HL-60 (cell line): ENCODE data around the gene FOS.

Experiments
- DNase-seq, 2 experiments: peaks; one replicate each; pipeline ENCODE4 v3.0.0-alpha.2; 2010 to 2020; ENCODE audit warnings: low read depth in 1 of 2, low spot score in 1 of 2
- H3K27ac ChIP-seq: fragments of 250-450 bp; sonication (Bioruptor Pico); replicated peaks from 2 replicates; pipeline ENCODE4 v1.5.1; 2020; ENCODE audit warnings: mild to moderate bottlenecking, moderate library complexity
- H3K27me3 ChIP-seq: fragments of 250-450 bp; sonication (Bioruptor Pico); 2 replicates; pipeline ENCODE4 v1.5.1; 2021; ENCODE audit warnings: mild to moderate bottlenecking, moderate library complexity; ENCODE audit not compliant: insufficient read depth, poor library complexity, severe bottlenecking
- H3K4me3 ChIP-seq: replicated peaks from 2 replicates; pipeline ENCODE4 v1.5.1; 2011; ENCODE audit warnings: mild to moderate bottlenecking, control low read depth, low read length; ENCODE audit not compliant: insufficient read depth
- CTCF ChIP-seq: IDR thresholded peaks from one replicate; pipeline ENCODE4 v1.5.1; 2011; ENCODE audit warnings: low read length, control low read depth, inconsistent platforms; ENCODE audit not compliant: insufficient read depth
- GABPA ChIP-seq: IDR thresholded peaks from 2 replicates; pipeline ENCODE4 v1.6.1; 2012; ENCODE audit warnings: low read depth
- POLR2AphosphoS5 ChIP-seq: IDR thresholded peaks from 2 replicates; pipeline ENCODE4 v1.6.1; 2012; ENCODE audit warnings: low read depth
- REST ChIP-seq: IDR thresholded peaks from 2 replicates; pipeline ENCODE4 v1.6.1; 2012; ENCODE audit warnings: low read depth; ENCODE audit not compliant: insufficient replicate concordance
- SPI1 ChIP-seq: IDR thresholded peaks from 2 replicates; pipeline ENCODE4 v1.6.1; 2012; ENCODE audit warnings: low read depth, mild to moderate bottlenecking, borderline replicate concordance

FOS gene

GRCh38 chr14:75280831-75281653 lies 2.4 kb downstream of the FOS start:
- TF ChIP-seq GABPA, result no peak
- TF ChIP-seq REST, result no peak
- no peak for TF ChIP-seq CTCF
- no peak for TF ChIP-seq SPI1
- TF ChIP-seq POLR2AphosphoS5, result no peak
- H3K27me3 ChIP-seq, result no peaks in the 10 kb centered on the region
- H3K4me3 ChIP-seq, result peak overlapping the region; percentile 62
- DNase-seq, result no peak
- H3K27ac ChIP-seq, result no peak overlapping the region; the same call in 1 of the 2 replicates

- peak overlapping the region; percentile 62 for H3K4me3 ChIP-seq
- TF ChIP-seq CTCF (no peak), POLR2AphosphoS5 (no peak), SPI1 (no peak), GABPA (no peak), REST (no peak)
- H3K27me3 ChIP-seq, result no peaks in the 10 kb centered on the region
- peak overlapping the region; percentile 75 for H3K27ac ChIP-seq
- DNase-seq, result no peak
These were observed 3.0 kb downstream of the FOS start for GRCh38 chr14:75281654-75282019.

- H3K27me3 ChIP-seq, result no peaks in the 10 kb centered on the region
- no peak overlapping the region for H3K4me3 ChIP-seq
- TF ChIP-seq REST (no peak), POLR2AphosphoS5 (no peak), CTCF (no peak), GABPA (no peak), SPI1 (no peak)
- peak overlapping the region; percentile 75 for H3K27ac ChIP-seq
- no peak for DNase-seq
These were observed 3.5 kb downstream of the FOS start for GRCh38 chr14:75282170-75282554.
